ENCODE results near the gene C2CD4A. TPM values are rescaled to one million over a fixed set of nuclear protein-coding genes. Genes with fewer than 3 reads are reported as not detected.
A peak's percentile ranks its signal among the peaks of the same experiment; 100 is the strongest.

The C2CD4A gene
- total RNA-seq, 2 donors from 2014 or later, result not detected

GRCh38 chr15:62069551-62069950 is 2.8 kb downstream of the C2CD4A start:
- H3K9me3 Mint-ChIP-seq, result no peaks in the 10 kb centered on the region
- H3K27me3 Mint-ChIP-seq (ENCODE audit: insufficient read depth), result peaks cover 53% of the 10 kb centered on the region
- TF ChIP-seq CTCF (conservative IDR thresholded peaks at IDR 0.05), result no peak
- DNase-seq, result no peak
- WGBS, 2 experiments (ENCODE audit: insufficient coverage in 1 of 2, insufficient read length in 1 of 2), result 93% methylated on average over 4 of the region's 5 CpGs; no CpG with 5 or more reads in 1 of the 2 experiments
- Histone ChIP-seq H3K4me3 (ENCODE audit: low read length) (no peak overlapping the region), H3K36me3 (ENCODE audit: control insufficient read depth, insufficient read depth, low read length) (no peaks in the 10 kb centered on the region), H3K9ac (ENCODE audit: extremely low read depth, low read length, poor library complexity, severe bottlenecking) (no peak overlapping the region), H3K4me1 (ENCODE audit: control insufficient read depth, insufficient read depth, low read length) (no peaks in the 10 kb centered on the region), H3K9me3 (ENCODE audit: control insufficient read depth, low read length) (no peaks in the 10 kb centered on the region), H3K27me3 (ENCODE audit: control insufficient read depth, insufficient read depth, low read length, poor library complexity, severe bottlenecking) (peaks cover 61% of the 10 kb centered on the region), H3K27ac (ENCODE audit: low read depth, low read length) (no peak overlapping the region)
- H3K4me3 Mint-ChIP-seq, result no peak overlapping the region
- no peak overlapping the region for H3K27ac Mint-ChIP-seq
- H3K36me3 Mint-ChIP-seq (ENCODE audit: low read depth), result no peaks in the 10 kb centered on the region
- peaks cover 12% of the 10 kb centered on the region for H3K4me1 Mint-ChIP-seq

- Histone ChIP-seq H3K9ac (ENCODE audit: extremely low read depth, low read length, poor library complexity, severe bottlenecking) (no peak overlapping the region), H3K9me3 (ENCODE audit: control insufficient read depth, low read length) (no peaks in the 10 kb centered on the region), H3K27ac (ENCODE audit: low read depth, low read length) (no peak overlapping the region), H3K27me3 (ENCODE audit: control insufficient read depth, insufficient read depth, low read length, poor library complexity, severe bottlenecking) (peaks cover 38% of the 10 kb centered on the region), H3K4me3 (ENCODE audit: low read length) (no peak overlapping the region), H3K4me1 (ENCODE audit: control insufficient read depth, insufficient read depth, low read length) (no peaks in the 10 kb centered on the region), H3K36me3 (ENCODE audit: control insufficient read depth, insufficient read depth, low read length) (no peaks in the 10 kb centered on the region)
- H3K9me3 Mint-ChIP-seq, result no peaks in the 10 kb centered on the region
- peaks cover 8% of the 10 kb centered on the region for H3K4me1 Mint-ChIP-seq
- peak; percentile 84 for TF ChIP-seq CTCF (conservative IDR thresholded peaks at IDR 0.05)
- peaks cover 31% of the 10 kb centered on the region for H3K27me3 Mint-ChIP-seq (ENCODE audit: insufficient read depth)
- H3K4me3 Mint-ChIP-seq, result no peak overlapping the region
- DNase-seq, result no peak
- no peaks in the 10 kb centered on the region for H3K36me3 Mint-ChIP-seq (ENCODE audit: low read depth)
- H3K27ac Mint-ChIP-seq, result no peak overlapping the region
These were observed 5.0 kb downstream of the C2CD4A start for GRCh38 chr15:62071711-62072308.

GRCh38 chr15:62075595-62076277 is 9.0 kb downstream of the C2CD4A start:
- no peaks in the 10 kb centered on the region for H3K4me1 ChIP-seq (ENCODE audit: control insufficient read depth, insufficient read depth, low read length)
- H3K27ac ChIP-seq (ENCODE audit: low read depth, low read length), result no peak overlapping the region
- Mint-ChIP-seq H3K4me1 (no peaks in the 10 kb centered on the region), H3K36me3 (ENCODE audit: low read depth) (no peaks in the 10 kb centered on the region), H3K4me3 (no peak overlapping the region), H3K27ac (no peak overlapping the region), H3K27me3 (ENCODE audit: insufficient read depth) (peaks cover under 1% of the 10 kb centered on the region), H3K9me3 (no peaks in the 10 kb centered on the region)
- no peaks in the 10 kb centered on the region for H3K36me3 ChIP-seq (ENCODE audit: control insufficient read depth, insufficient read depth, low read length)
- WGBS, 2 experiments (ENCODE audit: insufficient coverage in 1 of 2, insufficient read length in 1 of 2), result 92 to 93% methylated on average over 3 to 9 of the region's 9 CpGs
- no peak for DNase-seq
- peaks cover 2% of the 10 kb centered on the region for H3K27me3 ChIP-seq (ENCODE audit: control insufficient read depth, insufficient read depth, low read length, poor library complexity, severe bottlenecking)
- no peak for TF ChIP-seq CTCF (conservative IDR thresholded peaks at IDR 0.05)
- no peaks in the 10 kb centered on the region for H3K9me3 ChIP-seq (ENCODE audit: control insufficient read depth, low read length)
- H3K9ac ChIP-seq (ENCODE audit: extremely low read depth, low read length, poor library complexity, severe bottlenecking), result no peak overlapping the region
- no peak overlapping the region for H3K4me3 ChIP-seq (ENCODE audit: low read length)
